SHP77 (cell line): ENCODE measurements around the gene PRKAR1B.
"Not testable (repeated sequence)": the region's sequence is repeated elsewhere in the genome, so short reads cannot be mapped to it uniquely, and the experiment has no call there.

Source experiments
- DNase-seq, 2 experiments: peaks; one replicate each; lab custom pipeline; 2025; lab: John Stamatoyannopoulos, UW

The PRKAR1B gene

GRCh38 chr7:556837-557557 is 170.1 kb downstream of the PRKAR1B start:
- no peak for DNase-seq

DNA sequence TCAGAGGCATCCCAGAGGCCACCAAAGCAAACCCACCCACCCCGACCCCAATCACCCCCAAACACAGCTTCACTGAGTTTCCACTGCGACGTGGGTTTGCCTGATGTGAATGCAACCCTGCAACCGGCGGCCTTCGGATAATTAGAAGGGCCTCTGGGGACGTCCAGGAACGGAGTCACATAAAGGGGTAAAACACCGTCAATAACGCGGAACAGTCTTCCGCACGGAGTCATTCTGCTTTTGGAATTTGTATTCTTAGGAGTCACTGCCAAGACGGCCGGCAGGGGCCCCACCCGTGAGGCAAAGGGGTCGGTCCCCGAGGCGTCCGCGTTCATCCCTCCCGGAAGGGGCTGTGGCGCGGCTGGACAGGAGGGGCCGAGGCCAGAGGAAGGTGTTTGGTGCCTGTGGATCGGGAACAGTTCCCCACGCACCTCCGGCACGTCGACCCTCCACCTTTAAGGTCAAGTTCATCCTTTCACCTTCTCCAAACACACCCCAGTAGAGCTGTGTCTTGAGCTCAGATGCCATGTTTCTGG is 170.7 kb downstream of the PRKAR1B start:
- no peak for DNase-seq

DNA sequence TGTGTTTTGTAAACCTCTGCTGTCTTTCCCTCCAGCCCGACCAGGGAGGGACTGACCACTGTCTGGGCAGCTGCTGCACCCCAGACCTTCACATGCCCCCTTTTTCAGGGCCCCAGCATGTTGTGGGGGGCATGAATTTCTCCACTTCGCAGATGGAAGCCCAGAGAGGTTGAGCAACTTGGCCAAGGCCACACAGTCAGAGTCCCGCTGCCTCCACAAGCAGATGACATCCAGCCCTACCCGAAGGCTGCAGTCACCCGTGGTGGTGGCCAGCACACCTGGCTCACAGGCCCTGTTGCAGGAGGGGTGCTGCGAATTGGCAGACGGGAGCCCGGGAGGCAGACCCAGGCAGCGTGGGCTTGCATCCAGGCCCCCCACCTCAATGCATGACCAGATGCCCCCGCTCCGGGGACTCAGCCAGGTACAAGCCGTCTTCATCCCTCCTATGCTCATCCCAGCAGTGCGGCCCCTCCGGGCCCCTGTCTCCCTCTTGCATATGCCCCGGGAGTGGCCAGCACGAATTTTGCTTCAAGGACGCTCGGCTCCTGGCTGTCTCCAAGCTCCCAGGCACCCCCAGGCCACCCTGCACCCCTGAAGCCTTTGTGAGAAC is 171.4 kb downstream of the PRKAR1B start:
- no peak for DNase-seq

- no peak for DNase-seq
These were observed 173.4 kb downstream of the PRKAR1B start for GRCh38 chr7:553636-554111.

DNA sequence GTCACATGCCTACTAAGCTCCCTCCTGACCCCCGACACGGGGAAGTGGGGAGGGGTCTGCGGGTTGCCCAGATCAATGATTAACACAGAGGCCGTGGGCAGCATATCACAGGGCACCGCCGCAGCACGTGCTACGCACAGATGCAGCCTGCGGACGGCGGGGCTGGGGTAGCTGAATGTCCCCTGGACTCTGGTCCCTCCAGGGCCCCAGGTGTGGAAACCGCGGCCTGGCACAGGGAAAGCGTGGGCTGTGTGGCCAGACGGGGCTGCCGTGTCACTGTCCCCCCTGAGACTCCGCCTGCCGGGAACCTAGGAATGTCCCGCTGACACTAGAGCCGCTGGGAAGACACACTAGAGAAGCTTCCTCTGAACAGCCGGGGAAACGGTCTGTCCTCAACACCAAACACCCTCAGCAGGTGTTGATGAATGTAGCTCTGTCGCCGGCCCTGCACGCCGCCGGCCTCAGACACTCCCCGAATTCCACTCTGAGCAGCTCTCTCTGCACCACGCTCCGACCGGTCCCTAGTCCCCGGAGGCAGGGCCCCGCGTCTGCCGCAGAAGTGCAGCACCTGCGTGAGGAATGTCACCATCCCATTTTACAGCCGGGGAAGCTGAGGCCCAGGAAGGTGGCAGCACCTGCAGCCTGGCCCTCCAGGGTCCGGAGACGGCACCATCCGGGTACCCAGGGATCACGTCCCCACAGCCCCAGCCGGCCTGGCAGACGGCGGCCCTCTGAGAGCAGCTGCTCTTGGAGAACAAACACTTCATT is 174.0 kb downstream of the PRKAR1B start:
- DNase-seq: no peak

DNA sequence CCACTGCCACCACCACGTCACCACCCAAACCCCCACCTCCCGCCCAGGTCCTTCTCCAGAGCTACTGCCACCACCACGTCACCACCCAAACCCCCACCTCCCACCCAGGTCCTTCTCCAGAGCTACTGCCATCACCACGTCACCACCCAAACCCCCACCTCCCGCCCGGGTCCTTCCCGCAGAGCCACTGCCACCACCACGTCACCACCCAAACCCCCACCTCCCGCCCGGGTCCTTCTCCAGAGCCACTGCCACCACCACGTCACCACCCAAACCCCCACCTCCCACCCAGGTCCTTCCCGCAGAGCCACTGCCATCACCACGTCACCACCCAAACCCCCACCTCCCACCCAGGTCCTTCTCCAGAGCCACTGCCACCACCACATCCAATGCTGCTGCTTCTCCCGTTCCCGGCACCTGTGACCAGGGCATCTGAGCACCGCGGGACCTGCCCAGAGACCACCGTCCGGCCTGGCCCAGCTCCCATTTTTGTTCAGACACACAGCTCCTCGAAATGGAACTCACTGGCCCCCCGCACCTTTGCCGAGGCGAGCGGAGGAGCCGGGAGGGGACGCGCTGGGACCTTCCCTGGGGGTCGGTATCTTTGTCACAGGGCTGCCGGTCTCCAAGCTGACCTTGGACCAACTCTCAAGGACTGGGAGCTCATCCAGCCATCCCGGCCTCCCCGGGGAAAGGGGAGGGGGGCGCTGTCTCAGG is 174.8 kb downstream of the PRKAR1B start:
- DNase-seq: not testable (repeated sequence)

- DNase-seq: not testable (repeated sequence)
These were observed 175.5 kb downstream of the PRKAR1B start for GRCh38 chr7:551615-551970.

DNA sequence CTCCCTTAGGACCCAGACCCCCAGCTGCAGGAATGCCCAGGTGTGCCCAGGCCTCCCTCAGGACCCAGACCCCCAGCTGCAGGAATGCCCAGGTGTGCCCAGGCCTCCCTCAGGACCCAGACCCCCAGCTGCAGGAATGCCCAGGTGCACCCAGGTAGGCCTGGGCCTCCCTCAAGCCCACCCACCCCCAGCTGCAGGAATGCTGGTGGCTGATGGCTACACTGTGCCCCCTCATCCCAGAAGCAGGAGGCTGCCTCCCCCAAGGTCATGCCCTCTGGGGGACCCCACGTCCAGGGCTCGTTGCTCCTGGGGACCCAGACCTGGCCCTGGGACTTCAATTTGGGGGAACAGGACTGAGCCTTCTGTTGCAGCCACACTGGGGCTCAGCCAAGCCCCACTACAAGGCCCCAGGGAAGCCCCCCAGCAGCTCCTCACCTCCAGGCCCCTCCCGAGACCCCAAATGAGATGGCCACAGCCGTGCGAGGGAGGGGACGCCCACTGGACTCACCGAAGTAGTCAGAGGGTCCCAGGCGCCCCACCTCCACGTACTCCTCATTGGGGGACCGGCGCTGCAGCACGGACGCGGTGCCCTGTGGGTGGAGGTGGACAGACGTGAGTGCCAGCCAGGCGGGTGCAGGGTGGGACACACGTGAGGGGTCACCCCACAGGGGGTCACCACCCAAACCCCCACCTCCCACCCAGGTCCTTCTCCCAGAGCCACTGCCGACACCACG is 176.0 kb downstream of the PRKAR1B start:
- DNase-seq: no peak

DNA sequence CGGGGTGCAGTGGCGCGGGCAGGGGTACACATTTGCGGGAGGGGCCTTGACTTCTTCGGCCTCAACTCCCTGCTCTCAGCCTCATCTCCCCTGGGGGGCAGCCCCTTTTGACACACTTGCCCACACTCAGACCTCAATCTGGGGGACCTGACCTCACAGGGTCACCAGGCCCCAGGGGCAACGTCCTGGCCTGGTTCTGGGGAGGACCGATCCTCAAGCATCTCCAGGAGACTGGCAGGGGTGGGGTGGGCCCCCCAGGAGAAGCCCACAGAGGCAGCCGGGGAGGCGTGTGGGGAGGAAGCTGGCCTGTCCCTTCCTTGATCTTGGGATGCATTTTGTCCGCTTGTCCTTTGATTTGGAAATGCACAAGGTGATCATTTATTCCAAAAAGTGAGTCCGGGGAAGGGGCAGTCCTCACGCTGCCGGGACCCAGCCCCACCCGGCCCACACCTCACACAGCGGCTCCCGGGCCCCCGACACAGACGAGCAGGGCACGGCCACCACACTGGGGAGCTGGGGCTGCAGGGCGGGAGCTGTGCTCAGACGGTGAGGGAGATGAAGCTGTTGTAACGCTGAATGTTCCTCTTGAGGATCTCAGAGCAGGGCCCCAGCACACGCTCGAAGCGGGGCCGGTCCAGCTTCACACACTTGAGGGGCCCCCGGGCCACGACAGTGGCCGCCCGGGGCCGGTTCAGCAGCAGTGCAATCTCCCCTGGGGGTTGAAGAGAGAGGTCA is 177.0 kb downstream of the PRKAR1B start:
- DNase-seq: no peak

DNA sequence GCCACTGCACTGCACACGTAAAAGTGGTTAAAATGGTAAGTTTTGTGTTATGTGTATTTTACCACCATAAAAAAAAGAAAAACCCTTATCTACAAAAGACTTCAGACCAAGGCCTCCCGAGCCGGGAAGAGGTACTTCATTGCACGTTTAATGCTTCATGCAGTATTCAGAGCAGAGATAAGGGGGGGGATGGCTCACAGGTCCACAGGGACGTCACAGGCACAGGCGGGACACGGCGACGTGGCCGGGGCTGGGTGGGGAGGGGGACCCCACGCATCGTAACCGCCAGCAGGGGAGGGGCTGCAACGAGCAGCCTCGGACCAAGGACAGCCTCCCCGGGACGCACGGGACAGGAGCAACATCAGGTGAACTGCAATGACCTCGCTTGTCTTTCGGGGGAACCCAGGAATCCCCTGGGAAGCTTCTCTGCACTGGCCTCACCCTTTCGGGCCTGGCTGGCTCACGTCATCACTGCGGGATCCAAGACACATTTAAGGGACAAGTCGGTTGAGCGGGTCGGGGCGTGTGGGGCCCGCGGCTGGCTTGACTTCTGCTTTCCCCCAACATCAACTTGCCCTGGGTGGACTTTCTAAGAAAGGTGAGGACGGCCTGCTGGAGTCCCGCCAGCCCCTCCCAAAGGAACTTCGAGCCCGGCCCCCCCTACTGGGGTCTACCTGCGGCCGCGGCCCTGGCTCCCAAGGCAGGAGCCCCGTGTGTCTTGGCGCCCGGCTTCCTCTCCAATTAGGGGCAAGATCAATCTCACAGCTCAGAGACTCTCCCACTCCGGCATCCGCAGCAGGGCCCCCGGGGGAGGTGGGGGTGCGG is 177.8 kb downstream of the PRKAR1B start:
- DNase-seq: no peak

- no peak for DNase-seq
These were observed 178.7 kb downstream of the PRKAR1B start for GRCh38 chr7:548401-548800.

DNA sequence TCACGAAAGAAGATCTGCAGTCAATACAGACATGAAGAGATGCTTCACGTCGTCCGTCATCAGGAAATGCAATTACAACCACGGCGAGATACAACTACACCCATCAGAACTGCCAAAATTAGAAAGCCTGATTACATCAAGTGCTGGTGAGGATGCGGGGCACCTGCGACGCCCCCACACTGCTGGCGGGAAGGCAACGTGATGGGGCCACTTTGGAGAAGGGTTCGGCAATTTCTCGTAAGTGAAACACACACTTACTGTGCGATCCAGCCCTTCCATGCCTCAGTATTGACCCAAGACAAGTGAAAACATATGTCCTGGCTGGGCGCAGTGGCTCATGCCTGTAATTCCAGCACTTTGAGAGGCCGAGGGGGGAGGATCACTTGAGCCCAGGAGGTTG is 181.6 kb downstream of the PRKAR1B start:
- DNase-seq: no peak

- DNase-seq: no peak
These were observed 182.5 kb downstream of the PRKAR1B start for GRCh38 chr7:544338-545221.

DNA sequence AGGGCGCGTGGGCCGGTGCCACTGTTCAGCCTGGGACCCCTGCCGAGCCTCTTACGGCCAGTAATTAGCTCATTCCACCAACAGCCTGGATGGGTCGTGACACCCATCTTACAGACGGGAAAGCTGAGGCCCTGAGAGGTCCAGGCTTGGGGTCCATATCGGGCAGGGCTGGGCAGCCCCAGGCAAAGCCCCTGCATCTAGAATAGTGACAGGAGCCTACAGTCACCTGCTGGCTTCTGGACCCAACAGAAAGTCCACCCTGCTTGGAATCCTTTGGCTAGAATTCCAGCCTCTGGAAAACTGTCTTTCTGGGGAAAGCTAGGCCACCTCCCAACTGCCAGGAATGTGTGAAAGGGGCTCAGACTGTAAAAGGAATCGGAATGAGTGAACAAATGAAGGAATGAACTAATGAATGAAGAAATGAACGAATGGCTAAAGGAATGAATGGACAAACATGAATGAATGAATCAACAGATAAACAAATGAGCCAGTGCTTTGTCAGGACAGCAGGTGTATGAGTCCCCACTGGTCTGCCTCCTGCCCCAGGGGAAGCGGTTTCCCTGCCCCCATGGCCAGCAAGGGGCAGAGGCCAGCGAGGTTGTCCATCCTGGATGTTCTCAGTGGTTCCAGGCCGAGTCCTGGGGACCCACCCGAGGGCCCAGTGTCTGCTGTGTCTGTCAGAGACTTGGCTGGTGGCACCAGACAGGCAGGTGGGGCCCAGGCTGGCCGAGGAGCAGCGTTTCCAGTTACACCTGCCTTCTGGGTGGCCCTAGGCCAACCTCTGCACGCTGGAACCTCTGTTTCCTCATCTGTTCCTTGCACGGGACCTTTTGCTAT is 183.4 kb downstream of the PRKAR1B start:
- peak; percentile 27 to 50 for DNase-seq

DNA sequence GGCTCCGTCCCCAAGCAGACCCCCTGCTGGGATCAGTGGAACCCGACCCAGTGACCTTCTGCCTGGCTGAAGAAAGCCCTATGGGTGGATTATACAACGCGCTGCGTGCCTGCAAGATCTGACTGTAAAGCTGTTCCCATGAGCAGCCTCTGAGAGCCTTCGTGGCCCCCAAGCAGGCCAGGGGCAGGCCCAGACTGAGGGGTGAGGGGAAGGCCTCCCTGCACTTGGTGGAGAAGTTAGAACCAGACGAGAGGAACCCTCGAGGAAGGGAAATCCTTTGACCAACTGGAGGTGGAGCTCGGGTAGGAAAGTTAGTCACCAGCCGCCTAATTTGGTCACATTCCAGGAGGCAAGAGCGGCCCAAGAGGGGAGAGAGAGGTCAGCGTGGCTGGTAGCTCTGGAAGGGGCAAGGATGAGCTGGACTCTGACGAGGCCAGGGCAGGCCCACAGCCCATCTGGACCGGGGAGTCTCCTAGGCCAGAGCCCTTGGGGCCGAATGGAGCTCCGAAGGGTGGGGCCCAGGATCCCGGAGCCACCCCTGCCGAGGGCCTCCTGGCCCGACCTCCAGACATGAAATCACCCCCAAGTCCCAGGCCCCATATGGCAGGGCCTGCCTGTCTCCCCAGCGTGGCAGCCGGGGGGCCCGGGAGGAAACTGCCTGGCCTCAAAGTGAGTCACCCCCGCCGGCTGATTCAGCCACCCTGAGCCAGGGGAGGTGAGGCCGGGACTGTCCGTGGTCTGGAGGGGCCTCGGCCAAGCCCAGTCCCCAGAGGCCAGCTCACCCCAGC is 184.2 kb downstream of the PRKAR1B start:
- DNase-seq: no peak

DNA sequence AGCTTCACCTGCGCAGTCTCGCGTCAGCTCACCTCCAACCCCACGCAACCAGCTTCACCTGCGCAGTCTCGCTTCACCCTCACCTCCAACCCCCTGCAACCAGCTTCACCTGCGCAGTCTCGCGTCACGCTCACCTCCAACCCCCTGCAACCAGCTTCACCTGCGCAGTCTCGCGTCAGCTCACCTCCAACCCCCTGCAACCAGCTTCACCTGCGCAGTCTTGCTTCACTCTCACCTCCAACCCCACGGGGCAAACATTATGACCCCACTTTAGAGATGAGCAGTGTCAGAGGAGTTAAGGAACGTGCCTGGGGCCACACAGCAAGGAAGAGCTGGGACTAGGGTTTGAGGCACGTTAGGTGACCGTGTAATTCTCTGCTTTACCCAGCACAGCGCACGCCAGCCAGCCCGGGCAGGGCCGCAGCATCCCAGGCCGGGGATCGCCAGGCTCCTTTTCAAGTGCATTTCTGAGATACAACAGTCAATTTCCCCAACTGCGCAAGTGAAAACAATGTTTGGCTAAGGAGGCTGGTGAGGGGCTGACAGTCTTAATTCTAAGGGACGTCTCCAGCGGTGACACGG is 184.9 kb downstream of the PRKAR1B start:
- DNase-seq: no peak

DNA sequence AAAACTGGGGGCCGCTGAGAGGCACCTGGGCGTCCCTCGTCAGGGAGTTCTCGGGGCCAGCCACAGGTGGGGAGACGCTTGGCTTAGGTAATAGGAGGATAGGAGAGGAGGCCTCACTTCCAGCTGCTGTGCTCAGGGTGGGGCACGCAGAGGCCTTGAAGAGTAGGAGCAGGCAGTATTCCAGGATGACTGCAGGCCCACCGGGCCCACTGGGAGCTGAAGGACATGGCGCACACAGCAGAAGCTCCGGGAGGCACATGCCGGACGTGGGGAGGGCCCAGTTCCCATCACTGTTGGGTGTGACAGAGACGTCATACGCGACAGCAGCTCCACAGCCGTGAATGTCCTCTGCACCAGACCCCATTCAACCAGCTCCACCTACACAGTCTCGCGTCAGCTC is 185.4 kb downstream of the PRKAR1B start:
- DNase-seq: no peak
